OCI-M1 (cell line): ENCODE results near the gene FAM53A.

Experiments used
- DNase-seq: peaks from one replicate; lab custom pipeline; 2025; lab: John Stamatoyannopoulos, UW

The FAM53A gene

GRCh38 chr4:1683736-1684505, at the start of gene FAM53A:
Gene FAM53A (minus strand): TSS chr4:1684313. CDS start chr4:1668741, 15,572 bp downstream.
- peak; percentile 92 for DNase-seq

GRCh38 chr4:1732911-1733310, 48.8 kb upstream of the FAM53A start:
- no peak for DNase-seq

GRCh38 chr4:1731180-1731579, 47.1 kb upstream of the FAM53A start:
- DNase-seq, result no peak

- no peak for DNase-seq
Observed at GRCh38 chr4:1730532-1731135, 46.5 kb upstream of the FAM53A start.

GRCh38 chr4:1728061-1728980, 44.2 kb upstream of the FAM53A start:
- no peak for DNase-seq

GRCh38 chr4:1727117-1728031, 43.3 kb upstream of the FAM53A start:
- no peak for DNase-seq

- DNase-seq, result peak; percentile 92
Observed at GRCh38 chr4:1726146-1726934, 42.2 kb upstream of the FAM53A start.

- no peak for DNase-seq
Observed at GRCh38 chr4:1725521-1725920, 41.4 kb upstream of the FAM53A start.

- DNase-seq, result no peak
Observed at GRCh38 chr4:1723131-1723801, 39.2 kb upstream of the FAM53A start.

- DNase-seq, result no peak
Observed at GRCh38 chr4:1722551-1723118, 38.5 kb upstream of the FAM53A start.

- DNase-seq, result no peak
Observed at GRCh38 chr4:1721666-1722550, 37.8 kb upstream of the FAM53A start.

GRCh38 chr4:1721003-1721665, 37.0 kb upstream of the FAM53A start, which contains the start of the genes TACC3 and TMEM129:
Gene TACC3 (plus strand): TSS chr4:1721521. CDS start chr4:1723422, 1,901 bp downstream.
Gene TMEM129 (minus strand): TSS chr4:1721323. CDS start chr4:1720837, 486 bp downstream.
- peak; percentile 95 for DNase-seq

GRCh38 chr4:1720163-1720983, 36.3 kb upstream of the FAM53A start:
- peak; percentile 66 for DNase-seq

GRCh38 chr4:1718095-1718850, 34.2 kb upstream of the FAM53A start:
- DNase-seq, result no peak

- no peak for DNase-seq
Observed at GRCh38 chr4:1717129-1718094, 33.3 kb upstream of the FAM53A start.
